EL (cell line): ENCODE measurements around the gene B3GNT7.
"Not testable (repeated sequence)": the region's sequence is repeated elsewhere in the genome, so short reads cannot be mapped to it uniquely, and the experiment has no call there.

Source experiments
- DNase-seq: peaks from one replicate; pipeline ENCODE4 v3.0.0-alpha.2; 2016

B3GNT7 gene

DNA sequence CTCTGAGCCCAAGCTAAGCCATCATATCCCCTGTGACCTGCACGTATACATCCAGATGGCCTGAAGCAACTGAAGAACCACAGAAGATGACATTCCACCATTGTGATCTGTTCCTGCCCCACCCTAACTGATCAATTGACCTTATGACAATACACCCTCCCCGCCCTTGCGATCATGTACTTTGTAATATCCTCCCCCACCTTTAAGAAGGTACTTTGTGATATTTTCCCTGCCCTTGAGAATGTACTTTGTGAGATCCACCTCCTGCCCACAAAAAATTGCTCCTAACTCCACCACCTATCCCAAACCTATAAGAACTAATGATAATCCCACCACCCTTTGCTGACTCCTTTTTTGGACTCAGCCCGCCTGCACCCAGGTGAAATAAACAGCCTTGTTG lies 34.9 kb downstream of the B3GNT7 start:
- not testable (repeated sequence) for DNase-seq

DNA sequence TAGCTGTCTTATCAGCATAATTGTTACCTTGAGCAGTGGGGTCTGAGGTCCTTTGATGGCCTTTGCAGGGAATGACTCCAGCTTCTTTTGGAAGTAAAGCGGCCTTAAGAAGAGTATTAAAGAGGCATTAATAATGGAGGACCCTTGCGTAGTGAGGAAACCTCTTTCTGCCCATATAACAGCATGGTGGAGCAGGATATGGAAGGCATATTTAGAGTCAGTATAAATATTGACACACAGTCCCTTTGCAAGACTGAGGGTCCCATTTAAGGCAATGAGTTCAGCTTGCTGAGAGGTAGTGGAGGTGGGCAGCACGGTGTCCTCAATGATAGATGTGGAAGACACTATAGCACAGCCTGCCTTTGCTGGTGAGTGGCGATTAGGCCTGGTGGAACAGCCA lies 36.1 kb downstream of the B3GNT7 start:
- no peak for DNase-seq

DNA sequence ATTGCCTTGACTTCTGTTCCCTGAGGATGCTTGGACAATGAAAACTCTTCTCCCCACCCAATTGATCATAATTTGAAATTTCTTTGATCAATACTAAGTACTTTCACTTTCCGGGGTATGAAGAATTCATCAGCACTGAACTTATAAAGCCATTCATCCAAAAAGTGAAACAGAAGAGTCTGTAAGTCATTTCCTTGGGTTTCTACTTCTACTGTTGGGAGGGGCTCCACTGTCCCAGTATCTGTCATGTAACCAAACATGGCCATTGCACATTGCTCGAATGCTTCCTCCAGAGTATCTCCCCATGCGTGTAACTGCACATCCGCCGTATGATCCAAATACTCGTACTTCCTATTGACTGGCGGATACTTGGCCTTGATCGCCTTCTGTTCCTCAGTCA lies 38.5 kb downstream of the B3GNT7 start:
- no peak for DNase-seq

DNA sequence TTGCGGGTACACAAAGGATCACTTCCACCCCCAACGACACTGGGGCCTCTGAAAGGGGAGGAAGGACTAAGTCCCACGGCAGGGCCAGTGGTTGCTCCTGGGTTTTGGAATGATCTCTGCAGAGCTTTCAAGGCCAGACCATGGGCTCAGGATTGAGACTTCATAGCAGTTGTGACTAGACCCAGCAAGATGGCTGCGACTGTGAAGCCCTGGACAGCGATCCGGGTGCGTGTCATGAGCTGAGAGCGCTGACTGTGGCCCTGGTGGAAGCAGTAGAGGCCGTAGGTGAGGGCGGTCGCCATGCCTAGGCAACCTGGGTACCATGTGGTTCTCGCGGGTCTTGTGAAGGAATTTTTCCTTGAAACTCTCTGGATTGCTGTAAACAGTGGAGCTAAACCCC lies 41.4 kb downstream of the B3GNT7 start:
- DNase-seq = no peak

DNA sequence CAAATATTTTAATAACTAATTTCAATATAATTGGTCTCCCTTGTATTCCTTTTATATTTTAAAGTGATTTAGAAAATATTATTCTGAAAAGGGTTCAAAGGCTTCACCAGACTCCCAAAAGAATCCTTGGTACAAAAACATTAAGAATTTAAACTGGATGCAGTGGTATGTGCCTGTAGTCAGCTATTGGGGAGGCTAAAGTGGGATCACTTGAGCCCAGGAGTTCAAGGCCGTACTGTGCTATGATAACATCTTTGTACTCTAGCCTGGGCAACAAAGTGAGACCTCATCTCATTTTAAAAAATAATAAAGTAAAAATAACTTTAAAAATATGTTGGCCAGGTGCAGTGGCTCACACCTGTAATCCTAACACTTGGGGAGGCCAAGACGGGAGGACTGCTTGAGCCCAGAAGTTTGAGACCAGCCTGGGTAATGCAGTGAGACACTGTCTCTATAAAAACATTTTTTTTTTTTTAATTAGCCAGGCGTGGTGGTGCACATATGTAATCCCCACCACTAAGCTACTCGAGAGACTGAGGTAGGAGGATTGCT lies 54.1 kb downstream of the B3GNT7 start:
- DNase-seq = no peak

DNA sequence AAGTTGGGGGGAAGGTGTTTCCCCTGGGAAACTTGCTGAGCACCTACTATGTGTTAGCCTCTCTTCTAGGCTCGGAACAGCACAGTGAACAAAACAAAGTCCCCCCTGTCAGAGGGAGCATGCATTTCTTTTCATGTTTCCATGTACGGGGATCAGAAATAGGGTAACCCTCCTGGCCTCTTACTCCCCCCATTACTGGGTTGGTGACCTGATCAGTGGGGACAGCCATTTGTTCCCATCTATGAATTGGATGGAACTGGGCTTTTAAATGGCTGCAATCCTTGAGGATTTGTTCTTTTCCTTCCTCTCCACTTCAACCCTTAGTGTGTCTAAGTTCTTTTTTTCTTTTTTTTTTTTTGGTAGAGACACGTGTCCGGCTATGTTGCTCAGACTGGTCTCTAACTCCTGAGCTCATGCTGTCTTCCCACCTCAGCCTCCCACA lies 55.1 kb downstream of the B3GNT7 start:
- DNase-seq = no peak
